Dermis blood vessel endothelial cell (primary cell): ENCODE data around the gene SEPTIN8. TPM values are rescaled to one million over a fixed set of nuclear protein-coding genes. Genes with fewer than 3 reads are reported as not detected.

Experiments used
- total RNA-seq: library from RNA; depleted of rRNA; stranded (reverse); fragments of >200 nt; gene quantifications from 2 replicates; pipeline ENCODE4 v1.2.3, GENCODE V29; 2014

SEPTIN8 gene
- total RNA-seq, 1 donor from 2014 or later: 67.4 TPM

Other genes starting within 250 kb of the SEPTIN8 start
- not detected in 2 replicates for gene IL5, start 233.7 kb downstream of the SEPTIN8 start, total RNA-seq
- 12.6 and 22.0 TPM in 2 replicates for gene RAD50, start 220.3 kb downstream of the SEPTIN8 start, total RNA-seq
- gene IL13, start 119.1 kb downstream of the SEPTIN8 start, total RNA-seq: not detected in 2 replicates
- gene IL4, start 103.2 kb downstream of the SEPTIN8 start, total RNA-seq: not detected in 2 replicates
- gene KIF3A, start 39.7 kb downstream of the SEPTIN8 start, total RNA-seq: 7.0 and 9.4 TPM in 2 replicates
- gene CCNI2, start 29.8 kb downstream of the SEPTIN8 start, total RNA-seq: 0.34 and 0.51 TPM in 2 replicates
- gene SOWAHA, start 36.1 kb upstream of the SEPTIN8 start, total RNA-seq: not detected in 2 replicates
- 7.1 and 9.9 TPM in 2 replicates for gene SHROOM1, start 53.4 kb upstream of the SEPTIN8 start, total RNA-seq
- gene GDF9, start 89.2 kb upstream of the SEPTIN8 start, total RNA-seq: 0.14 TPM in 1 of 2 replicates, not detected in the other
- gene UQCRQ, start 89.4 kb upstream of the SEPTIN8 start, total RNA-seq: 68.8 and 98.9 TPM in 2 replicates
- gene LEAP2, start 96.4 kb upstream of the SEPTIN8 start, total RNA-seq: 0.09 and 0.17 TPM in 2 replicates
- gene AFF4, start 186.4 kb upstream of the SEPTIN8 start, total RNA-seq: 29.1 and 41.8 TPM in 2 replicates
- 15.7 and 27.6 TPM in 2 replicates for gene ZCCHC10, start 249.3 kb upstream of the SEPTIN8 start, total RNA-seq